ENCODE measurements around the gene PITPNM1. TPM values are rescaled to one million over a fixed set of nuclear protein-coding genes. Genes with fewer than 3 reads are reported as not detected.

PITPNM1 gene
- total RNA-seq, 3 donors from 2014 or later (not counting 1 experiment from before 2014, with no cell fraction given) = 99.9 to 135 (median 123) TPM

DNA sequence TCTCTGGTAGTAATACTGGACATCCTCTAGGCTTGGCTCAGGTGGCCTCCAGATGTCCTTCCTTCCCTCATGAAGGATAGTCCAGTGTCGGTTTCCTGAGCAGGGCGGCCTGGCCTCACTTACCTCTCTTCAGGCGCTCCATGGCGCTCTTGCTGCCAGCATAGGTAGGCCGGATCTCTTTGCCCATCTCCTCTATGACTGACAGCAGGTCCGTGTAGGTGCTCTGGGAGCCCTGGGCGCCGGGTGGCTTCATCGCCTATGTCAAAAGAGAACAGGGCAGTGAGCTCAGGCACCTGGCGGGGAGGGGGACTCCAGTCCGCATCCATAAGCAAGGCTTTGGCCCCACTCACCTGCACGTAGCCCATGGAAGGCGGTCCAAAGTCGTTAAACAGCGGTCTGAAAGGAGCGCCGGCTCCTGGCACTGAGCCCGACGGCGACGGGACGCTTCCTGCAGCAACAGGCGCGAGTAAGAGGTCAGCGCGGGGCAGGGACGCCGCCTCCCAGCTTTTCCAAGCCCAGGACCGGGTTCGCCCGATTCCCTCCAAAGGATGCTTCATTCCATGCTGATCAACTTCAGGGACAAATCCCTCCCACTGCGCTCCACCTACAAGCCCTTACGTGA is 2.2 kb upstream of the PITPNM1 start:
- H3K36me3 Mint-ChIP-seq = no peaks in the 10 kb centered on the region

DNA sequence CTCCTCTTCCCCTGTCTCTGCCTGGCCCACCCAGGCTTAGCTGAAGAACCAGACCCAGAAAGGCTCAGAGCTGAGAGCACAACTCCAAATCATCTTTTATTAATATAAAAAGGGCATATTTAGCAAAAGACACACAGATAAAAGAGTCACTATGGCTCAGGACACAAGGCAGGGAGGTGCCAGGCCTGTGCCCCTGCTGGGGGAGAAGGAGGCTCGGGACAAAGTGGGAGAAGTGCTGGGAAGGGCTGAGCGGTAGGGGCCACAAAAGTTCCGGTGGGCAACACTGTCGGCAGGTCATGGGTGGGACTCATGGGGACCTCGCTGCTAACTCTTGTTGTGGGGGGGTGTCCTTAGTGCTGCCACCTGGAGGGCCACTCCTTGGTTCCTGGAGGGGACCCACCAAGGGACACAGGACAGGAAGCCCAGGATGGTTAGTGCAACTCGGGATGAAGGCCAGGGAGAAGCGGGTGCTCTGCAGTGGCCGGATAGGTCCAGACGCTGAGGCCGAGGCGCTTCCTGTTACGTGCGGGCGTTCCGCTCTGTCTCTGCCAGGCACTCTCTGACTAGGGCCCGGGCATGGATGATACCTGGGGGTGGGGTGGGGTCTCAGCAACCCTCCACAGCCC is 1.4 kb upstream of the PITPNM1 start:
- intact Hi-C loops (cut with micrococcal nuclease) = loop anchor here (1.0 to 10.0 kb wide), 5 partner anchors 37 to 239 kb away; partner anchors contain the start of genes GRK2, PPP1CA, TBC1D10C and TMEM134
- H3K27me3 Mint-ChIP-seq (ENCODE audit: low read depth in 2 of 2) = peaks cover 7% of the 10 kb centered on the region in 2 donors
- Histone ChIP-seq H3K27me3 (ENCODE audit: control insufficient read depth, insufficient read depth, low read length) (no peaks in the 10 kb centered on the region), H3K4me1 (ENCODE audit: control insufficient read depth, insufficient read depth, low read length) (peaks cover 43% of the 10 kb centered on the region), H3K36me3 (ENCODE audit: control insufficient read depth, insufficient read depth, low read length) (peaks cover 20% of the 10 kb centered on the region), H3K9me3 (ENCODE audit: control insufficient read depth, insufficient read depth, low read length) (no peaks in the 10 kb centered on the region), H3K4me3 (ENCODE audit: low read length) (no peak overlapping the region), H3K27ac (ENCODE audit: low read length) (peak overlapping the region; percentile 94)
- peak overlapping the region; percentile 95 to 97 for H3K27ac Mint-ChIP-seq
- TF ChIP-seq, protein P1, sequence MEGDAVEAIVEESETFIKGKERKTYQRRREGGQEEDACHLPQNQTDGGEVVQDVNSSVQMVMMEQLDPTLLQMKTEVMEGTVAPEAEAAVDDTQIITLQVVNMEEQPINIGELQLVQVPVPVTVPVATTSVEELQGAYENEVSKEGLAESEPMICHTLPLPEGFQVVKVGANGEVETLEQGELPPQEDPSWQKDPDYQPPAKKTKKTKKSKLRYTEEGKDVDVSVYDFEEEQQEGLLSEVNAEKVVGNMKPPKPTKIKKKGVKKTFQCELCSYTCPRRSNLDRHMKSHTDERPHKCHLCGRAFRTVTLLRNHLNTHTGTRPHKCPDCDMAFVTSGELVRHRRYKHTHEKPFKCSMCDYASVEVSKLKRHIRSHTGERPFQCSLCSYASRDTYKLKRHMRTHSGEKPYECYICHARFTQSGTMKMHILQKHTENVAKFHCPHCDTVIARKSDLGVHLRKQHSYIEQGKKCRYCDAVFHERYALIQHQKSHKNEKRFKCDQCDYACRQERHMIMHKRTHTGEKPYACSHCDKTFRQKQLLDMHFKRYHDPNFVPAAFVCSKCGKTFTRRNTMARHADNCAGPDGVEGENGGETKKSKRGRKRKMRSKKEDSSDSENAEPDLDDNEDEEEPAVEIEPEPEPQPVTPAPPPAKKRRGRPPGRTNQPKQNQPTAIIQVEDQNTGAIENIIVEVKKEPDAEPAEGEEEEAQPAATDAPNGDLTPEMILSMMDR (IDR thresholded peaks at IDR 0.05) = peak; percentile 57
- DNase-seq = peak in 1 of 2 donors; percentile 29
- H3K36me3 Mint-ChIP-seq = no peaks in the 10 kb centered on the region
- peaks cover 31 to 55% of the 10 kb centered on the region in 2 donors for H3K4me1 Mint-ChIP-seq
- H3K4me3 Mint-ChIP-seq = peak overlapping the region; percentile 92
- ATAC-seq = no peak
- WGBS (ENCODE audit: insufficient coverage) = 83% methylated on average over 15 of the region's 16 CpGs
- H3K9me3 Mint-ChIP-seq = no peaks in the 10 kb centered on the region

More for the DNA sequence above, 2.2 kb upstream of the PITPNM1 start:
- peak overlapping the region; percentile 95 to 97 for H3K27ac Mint-ChIP-seq
- peaks cover 31 to 55% of the 10 kb centered on the region in 2 donors for H3K4me1 Mint-ChIP-seq
- no peaks in the 10 kb centered on the region for H3K9me3 Mint-ChIP-seq
- intact Hi-C loops (cut with micrococcal nuclease) = loop anchor here (5.0 to 10.0 kb wide), 3 partner anchors 105 to 240 kb away; partner anchors contain the start of genes GRK2, PPP1CA and TBC1D10C
- WGBS (ENCODE audit: insufficient coverage) = 28% methylated on average over 33 of the region's 33 CpGs
- H3K27me3 ChIP-seq (ENCODE audit: control insufficient read depth, insufficient read depth, low read length) = no peaks in the 10 kb centered on the region
- H3K27ac ChIP-seq (ENCODE audit: low read length) = peak overlapping the region; percentile 97
- ATAC-seq (no peak), DNase-seq (no peak)
- H3K36me3 ChIP-seq (ENCODE audit: control insufficient read depth, insufficient read depth, low read length) = peaks cover 13% of the 10 kb centered on the region
- H3K4me3 Mint-ChIP-seq = peak overlapping the region; percentile 83
- TF ChIP-seq, protein P1 (IDR thresholded peaks at IDR 0.05) = no peak
- H3K4me1 ChIP-seq (ENCODE audit: control insufficient read depth, insufficient read depth, low read length) = peaks cover 43% of the 10 kb centered on the region
- H3K9me3 ChIP-seq (ENCODE audit: control insufficient read depth, insufficient read depth, low read length) = no peaks in the 10 kb centered on the region
- H3K27me3 Mint-ChIP-seq (ENCODE audit: low read depth in 2 of 2) = peaks cover 7% of the 10 kb centered on the region in 2 donors
- peak overlapping the region; percentile 57 for H3K4me3 ChIP-seq (ENCODE audit: low read length)

DNA sequence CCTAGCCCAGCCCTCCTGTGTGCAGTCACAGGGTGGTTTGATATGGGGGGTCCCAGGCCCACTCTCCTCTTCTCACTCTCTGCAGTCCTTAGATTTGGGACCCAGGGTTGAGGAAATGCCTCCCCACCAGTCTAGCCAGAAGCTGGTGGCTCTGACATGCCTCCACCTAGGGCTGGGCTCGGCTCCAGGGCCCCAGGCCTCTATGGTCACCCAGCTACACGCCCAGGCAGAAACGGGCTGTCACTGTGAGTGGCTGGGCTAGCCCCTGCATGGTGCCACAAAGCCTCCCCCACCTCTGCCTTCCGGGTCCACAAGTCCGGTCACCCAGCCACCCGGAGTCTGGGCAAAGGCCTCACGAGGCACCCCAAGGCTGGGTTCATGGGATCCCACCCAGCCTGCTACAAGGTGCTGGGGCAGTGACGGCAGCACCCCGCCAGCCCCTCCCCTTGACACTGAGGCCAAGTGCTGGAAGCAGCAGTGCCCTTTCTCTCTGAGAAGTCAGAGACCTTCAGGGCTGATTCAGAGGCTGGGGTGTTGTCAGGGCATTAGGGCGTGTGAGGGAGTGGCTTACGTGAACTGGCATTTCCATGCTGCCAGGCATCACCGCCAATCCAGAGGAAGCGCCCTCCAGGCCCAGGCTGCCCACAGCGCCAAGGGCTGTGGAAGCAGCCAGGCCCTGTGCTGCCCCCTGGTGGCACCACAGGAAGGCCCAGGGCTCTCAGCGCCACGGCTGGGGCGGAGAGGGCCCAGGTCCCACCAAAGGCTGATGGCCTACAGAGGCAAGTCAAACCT is 638 bp upstream of the PITPNM1 start:
- peaks cover 43% of the 10 kb centered on the region for H3K4me1 ChIP-seq (ENCODE audit: control insufficient read depth, insufficient read depth, low read length)
- peak overlapping the region; percentile 34 for H3K4me3 ChIP-seq (ENCODE audit: low read length)
- peak overlapping the region; percentile 92 for H3K4me3 Mint-ChIP-seq
- ATAC-seq (peak; percentile 45 to 68 (median 56)), DNase-seq (peak; percentile 84 to 96)
- no peaks in the 10 kb centered on the region for H3K27me3 ChIP-seq (ENCODE audit: control insufficient read depth, insufficient read depth, low read length)
- H3K4me1 Mint-ChIP-seq = peaks cover 37 to 60% of the 10 kb centered on the region in 2 donors
- peak overlapping the region; percentile 94 for H3K27ac ChIP-seq (ENCODE audit: low read length)
- intact Hi-C loops (cut with micrococcal nuclease) = loop anchor here (1.0 to 10.0 kb wide), 7 partner anchors 21 to 238 kb away; partner anchors contain the start of genes GRK2, PPP1CA, TBC1D10C and TMEM134
- H3K36me3 Mint-ChIP-seq = peaks cover 3% of the 10 kb centered on the region
- no peaks in the 10 kb centered on the region for H3K9me3 Mint-ChIP-seq
- H3K9me3 ChIP-seq (ENCODE audit: control insufficient read depth, insufficient read depth, low read length) = no peaks in the 10 kb centered on the region
- 11% methylated on average over 17 of the region's 17 CpGs for WGBS (ENCODE audit: insufficient coverage)
- peaks cover under 1 to 3% of the 10 kb centered on the region in 2 donors for H3K27me3 Mint-ChIP-seq (ENCODE audit: low read depth in 2 of 2)
- TF ChIP-seq, protein P1 (IDR thresholded peaks at IDR 0.05) = peak; percentile 95
- peaks cover 26% of the 10 kb centered on the region for H3K36me3 ChIP-seq (ENCODE audit: control insufficient read depth, insufficient read depth, low read length)
- peak overlapping the region; percentile 95 to 97 for H3K27ac Mint-ChIP-seq
